ENCODE measurements around the gene MYRF.

MYRF gene

GRCh38 chr11:61737636-61738386 lies 14.6 kb upstream of the MYRF start:
- H3K4me3 Mint-ChIP-seq: no peak overlapping the region
- no peaks in the 10 kb centered on the region for H3K27me3 Mint-ChIP-seq
- H3K36me3 Mint-ChIP-seq (ENCODE audit: low read depth): peaks cover 100% of the 10 kb centered on the region
- no peak overlapping the region for H3K27ac Mint-ChIP-seq
- H3K9me3 Mint-ChIP-seq: no peaks in the 10 kb centered on the region
- intact Hi-C loops (cut with micrococcal nuclease): no loop called here
- H3K4me1 Mint-ChIP-seq (ENCODE audit: low read depth): peaks cover 23% of the 10 kb centered on the region

- Mint-ChIP-seq H3K4me3 (no peak overlapping the region), H3K27ac (peak overlapping the region; percentile 88), H3K9me3 (no peaks in the 10 kb centered on the region), H3K27me3 (no peaks in the 10 kb centered on the region), H3K36me3 (ENCODE audit: low read depth) (peaks cover 100% of the 10 kb centered on the region), H3K4me1 (ENCODE audit: low read depth) (peaks cover 17% of the 10 kb centered on the region)
- intact Hi-C loops (cut with micrococcal nuclease): no loop called here
Observed at GRCh38 chr11:61738776-61739175, 13.7 kb upstream of the MYRF start.

GRCh38 chr11:61739413-61739812 lies 13.0 kb upstream of the MYRF start:
- Mint-ChIP-seq H3K36me3 (ENCODE audit: low read depth) (peaks cover 100% of the 10 kb centered on the region), H3K27me3 (no peaks in the 10 kb centered on the region), H3K4me1 (ENCODE audit: low read depth) (peaks cover 15% of the 10 kb centered on the region), H3K9me3 (no peaks in the 10 kb centered on the region), H3K4me3 (no peak overlapping the region), H3K27ac (peak overlapping the region; percentile 88)
- intact Hi-C loops (cut with micrococcal nuclease): no loop called here

- H3K27me3 Mint-ChIP-seq: no peaks in the 10 kb centered on the region
Observed at GRCh38 chr11:61739966-61740365, 12.5 kb upstream of the MYRF start.

GRCh38 chr11:61742391-61742790 lies 10.0 kb upstream of the MYRF start:
- Mint-ChIP-seq H3K36me3 (ENCODE audit: low read depth) (peaks cover 95% of the 10 kb centered on the region), H3K4me1 (ENCODE audit: low read depth) (peaks cover 17% of the 10 kb centered on the region), H3K4me3 (peak overlapping the region; percentile 7), H3K27ac (peak overlapping the region; percentile 88), H3K9me3 (no peaks in the 10 kb centered on the region), H3K27me3 (no peaks in the 10 kb centered on the region)
- intact Hi-C loops (cut with micrococcal nuclease): no loop called here

More at GRCh38 chr11:61739966-61740365, 12.5 kb upstream of the MYRF start:
- H3K36me3 Mint-ChIP-seq (ENCODE audit: low read depth): peaks cover 100% of the 10 kb centered on the region
- peaks cover 15% of the 10 kb centered on the region for H3K4me1 Mint-ChIP-seq (ENCODE audit: low read depth)
- H3K4me3 Mint-ChIP-seq: no peak overlapping the region
- intact Hi-C loops (cut with micrococcal nuclease): no loop called here
- H3K9me3 Mint-ChIP-seq: no peaks in the 10 kb centered on the region
- H3K27ac Mint-ChIP-seq: peak overlapping the region; percentile 88

- H3K27ac Mint-ChIP-seq: peak overlapping the region; percentile 88
- peaks cover 29% of the 10 kb centered on the region for H3K4me1 Mint-ChIP-seq (ENCODE audit: low read depth)
- no peaks in the 10 kb centered on the region for H3K9me3 Mint-ChIP-seq
- intact Hi-C loops (cut with micrococcal nuclease): no loop called here
- H3K36me3 Mint-ChIP-seq (ENCODE audit: low read depth): peaks cover 83% of the 10 kb centered on the region
- peaks cover 5% of the 10 kb centered on the region for H3K27me3 Mint-ChIP-seq
- no peak overlapping the region for H3K4me3 Mint-ChIP-seq
Observed at GRCh38 chr11:61743486-61744095, 8.8 kb upstream of the MYRF start.

- Mint-ChIP-seq H3K4me1 (ENCODE audit: low read depth) (peaks cover 35% of the 10 kb centered on the region), H3K4me3 (no peak overlapping the region), H3K36me3 (ENCODE audit: low read depth) (peaks cover 77% of the 10 kb centered on the region), H3K27ac (peak overlapping the region; percentile 42), H3K9me3 (no peaks in the 10 kb centered on the region), H3K27me3 (peaks cover 8% of the 10 kb centered on the region)
- intact Hi-C loops (cut with micrococcal nuclease): no loop called here
Observed at GRCh38 chr11:61744181-61744580, 8.3 kb upstream of the MYRF start.

- intact Hi-C loops (cut with micrococcal nuclease): no loop called here
- peaks cover 72% of the 10 kb centered on the region for H3K36me3 Mint-ChIP-seq (ENCODE audit: low read depth)
- no peaks in the 10 kb centered on the region for H3K9me3 Mint-ChIP-seq
- H3K27me3 Mint-ChIP-seq: peaks cover 13% of the 10 kb centered on the region
- no peak overlapping the region for H3K4me3 Mint-ChIP-seq
- peaks cover 40% of the 10 kb centered on the region for H3K4me1 Mint-ChIP-seq (ENCODE audit: low read depth)
- peak overlapping the region; percentile 42 for H3K27ac Mint-ChIP-seq
Observed at GRCh38 chr11:61744609-61745156, 7.8 kb upstream of the MYRF start.

- H3K27ac Mint-ChIP-seq: no peak overlapping the region
- no peak overlapping the region for H3K4me3 Mint-ChIP-seq
- H3K4me1 Mint-ChIP-seq (ENCODE audit: low read depth): peaks cover 48% of the 10 kb centered on the region
- intact Hi-C loops (cut with micrococcal nuclease): no loop called here
- no peaks in the 10 kb centered on the region for H3K9me3 Mint-ChIP-seq
- H3K36me3 Mint-ChIP-seq (ENCODE audit: low read depth): peaks cover 59% of the 10 kb centered on the region
- H3K27me3 Mint-ChIP-seq: peaks cover 19% of the 10 kb centered on the region
Observed at GRCh38 chr11:61745781-61746441, 6.5 kb upstream of the MYRF start.

- peaks cover 26% of the 10 kb centered on the region for H3K27me3 Mint-ChIP-seq
- H3K27ac Mint-ChIP-seq: no peak overlapping the region
- no peaks in the 10 kb centered on the region for H3K9me3 Mint-ChIP-seq
- intact Hi-C loops (cut with micrococcal nuclease): no loop called here
- H3K36me3 Mint-ChIP-seq (ENCODE audit: low read depth): peaks cover 52% of the 10 kb centered on the region
- no peak overlapping the region for H3K4me3 Mint-ChIP-seq
- peaks cover 52% of the 10 kb centered on the region for H3K4me1 Mint-ChIP-seq (ENCODE audit: low read depth)
Observed at GRCh38 chr11:61746442-61747191, 5.8 kb upstream of the MYRF start.

GRCh38 chr11:61747192-61747966 lies 5.1 kb upstream of the MYRF start:
- peaks cover 45% of the 10 kb centered on the region for H3K4me1 Mint-ChIP-seq (ENCODE audit: low read depth)
- H3K27me3 Mint-ChIP-seq: peaks cover 30% of the 10 kb centered on the region
- no peak overlapping the region for H3K27ac Mint-ChIP-seq
- H3K4me3 Mint-ChIP-seq: no peak overlapping the region
- intact Hi-C loops (cut with micrococcal nuclease): no loop called here
- no peaks in the 10 kb centered on the region for H3K9me3 Mint-ChIP-seq
- peaks cover 45% of the 10 kb centered on the region for H3K36me3 Mint-ChIP-seq (ENCODE audit: low read depth)

- H3K4me1 Mint-ChIP-seq (ENCODE audit: low read depth): peaks cover 42% of the 10 kb centered on the region
- intact Hi-C loops (cut with micrococcal nuclease): no loop called here
- no peaks in the 10 kb centered on the region for H3K9me3 Mint-ChIP-seq
- H3K27ac Mint-ChIP-seq: no peak overlapping the region
- H3K36me3 Mint-ChIP-seq (ENCODE audit: low read depth): peaks cover 39% of the 10 kb centered on the region
- peaks cover 33% of the 10 kb centered on the region for H3K27me3 Mint-ChIP-seq
- no peak overlapping the region for H3K4me3 Mint-ChIP-seq
Observed at GRCh38 chr11:61747967-61748285, 4.5 kb upstream of the MYRF start.

GRCh38 chr11:61749591-61750217 lies 2.7 kb upstream of the MYRF start:
- Mint-ChIP-seq H3K27me3 (peaks cover 48% of the 10 kb centered on the region), H3K27ac (no peak overlapping the region), H3K4me1 (ENCODE audit: low read depth) (peaks cover 51% of the 10 kb centered on the region), H3K4me3 (no peak overlapping the region), H3K36me3 (ENCODE audit: low read depth) (peaks cover 22% of the 10 kb centered on the region), H3K9me3 (no peaks in the 10 kb centered on the region)
- intact Hi-C loops (cut with micrococcal nuclease): no loop called here
